OCI-LY1 (cell line): Measurements from ENCODE around the gene LDLR.

ENCODE experiments used
- CTCF ChIP-seq: fragments of 200-600 bp; sonication (generic), shearing (Covaris generic); IDR thresholded peaks from 2 replicates; pipeline ENCODE4 v1.5.1; 2017; ENCODE audit warnings: mild to moderate bottlenecking, antibody characterized with exemption, low read length, moderate library complexity, mixed read lengths
- EZH2 ChIP-seq: fragments of 200-600 bp; sonication (generic), shearing (Covaris generic); IDR thresholded peaks from 2 replicates; pipeline ENCODE4 v1.8.0; 2017; ENCODE audit warnings: borderline replicate concordance, mixed run types, mild to moderate bottlenecking, antibody characterized with exemption, low read length, moderate library complexity, mixed read lengths

GRCh38 chr19:11111117-11111770, 22.0 kb downstream of the LDLR start:
- TF ChIP-seq EZH2 (no peak), CTCF (no peak)
